ENCODE measurements around the gene INPP4B. TPM values are rescaled to one million over a fixed set of nuclear protein-coding genes. Genes with fewer than 3 reads are reported as not detected.

Gene INPP4B
- total and polyA plus RNA-seq, 7 donors = 4.2 to 27.3 (median 17.2) TPM

GRCh38 chr4:142353149-142353738, 492.9 kb downstream of the INPP4B start:
- no peak for DNase-seq
- TF ChIP-seq POLR2AphosphoS5 (IDR thresholded peaks at IDR 0.05) = no peak
- TF ChIP-seq CTCF (IDR thresholded peaks at IDR 0.05) = peak; percentile 8 to 90 (median 65)
- peak overlapping the region in 2 of 4 donors; percentile 3 to 27 for H3K27ac ChIP-seq
- H3K27me3 ChIP-seq = no peaks in the 10 kb centered on the region
- no peaks in the 10 kb centered on the region for H3K36me3 ChIP-seq
- intact Hi-C loops (cut with DNase I) = loop anchor here (2.0 to 5.0 kb wide), 3 partner anchors 226 to 674 kb away; no protein-coding TSS in a partner anchor
- peaks cover 0 to 33% (median 18%) of the 10 kb centered on the region in 4 donors for H3K4me1 ChIP-seq
- H3K4me3 ChIP-seq = no peak overlapping the region
- H3K9me3 ChIP-seq = no peaks in the 10 kb centered on the region
- 20 to 22% methylated on average over 5 of the region's 5 CpGs for WGBS, 2 donors

GRCh38 chr4:142352712-142353111, 493.4 kb downstream of the INPP4B start:
- H3K27me3 ChIP-seq = no peaks in the 10 kb centered on the region
- DNase-seq = no peak
- peak overlapping the region in 2 of 4 donors; percentile 3 to 27 for H3K27ac ChIP-seq
- no peak overlapping the region for H3K4me3 ChIP-seq
- intact Hi-C loops (cut with DNase I) = loop anchor here (2.0 to 5.0 kb wide), 3 partner anchors 226 to 675 kb away; no protein-coding TSS in a partner anchor
- peaks cover 0 to 33% (median 18%) of the 10 kb centered on the region in 4 donors for H3K4me1 ChIP-seq
- no peaks in the 10 kb centered on the region for H3K9me3 ChIP-seq
- TF ChIP-seq EP300 (IDR thresholded peaks at IDR 0.05) (no peak), POLR2A (IDR thresholded peaks at IDR 0.05) (no peak), CTCF (IDR thresholded peaks at IDR 0.05) (no peak), POLR2AphosphoS5 (IDR thresholded peaks at IDR 0.05) (no peak)
- WGBS, 2 donors = 39 to 67% methylated on average over 4 of the region's 4 CpGs
- no peaks in the 10 kb centered on the region for H3K36me3 ChIP-seq

GRCh38 chr4:142351958-142352357, 494.1 kb downstream of the INPP4B start:
- Histone ChIP-seq H3K9me3 (no peaks in the 10 kb centered on the region), H3K27ac (peak overlapping the region in 2 of 4 donors; percentile 22 to 41), H3K4me3 (no peak overlapping the region), H3K4me1 (peaks cover 0 to 33% (median 18%) of the 10 kb centered on the region in 4 donors), H3K27me3 (no peaks in the 10 kb centered on the region), H3K36me3 (no peaks in the 10 kb centered on the region)
- TF ChIP-seq POLR2A (IDR thresholded peaks at IDR 0.05) (no peak), POLR2AphosphoS5 (IDR thresholded peaks at IDR 0.05) (no peak), EP300 (IDR thresholded peaks at IDR 0.05) (no peak), CTCF (IDR thresholded peaks at IDR 0.05) (no peak)
- WGBS, 2 donors = 69 to 87% methylated on average over 4 of the region's 4 CpGs
- intact Hi-C loops (cut with DNase I) = loop anchor here (2.0 to 5.0 kb wide), 3 partner anchors 225 to 675 kb away; no protein-coding TSS in a partner anchor
- DNase-seq = no peak

- peaks cover 0 to 33% (median 18%) of the 10 kb centered on the region in 4 donors for H3K4me1 ChIP-seq
- no peak for DNase-seq
- no peaks in the 10 kb centered on the region for H3K9me3 ChIP-seq
- H3K27ac ChIP-seq = no peak overlapping the region
- no peak overlapping the region for H3K4me3 ChIP-seq
- no peak for TF ChIP-seq POLR2AphosphoS5 (IDR thresholded peaks at IDR 0.05)
- TF ChIP-seq EP300 (IDR thresholded peaks at IDR 0.05) = no peak
- no peak for TF ChIP-seq POLR2A (IDR thresholded peaks at IDR 0.05)
- TF ChIP-seq CTCF (IDR thresholded peaks at IDR 0.05) = no peak
- intact Hi-C loops (cut with DNase I) = loop anchor here (5.0 kb wide), 1 partner anchor 676 kb away; no protein-coding TSS in a partner anchor
- no peaks in the 10 kb centered on the region for H3K27me3 ChIP-seq
- no peaks in the 10 kb centered on the region for H3K36me3 ChIP-seq
Measured at GRCh38 chr4:142350871-142351270, 495.2 kb downstream of the INPP4B start.
